ENCODE measurements around the gene TBX19.

DNA sequence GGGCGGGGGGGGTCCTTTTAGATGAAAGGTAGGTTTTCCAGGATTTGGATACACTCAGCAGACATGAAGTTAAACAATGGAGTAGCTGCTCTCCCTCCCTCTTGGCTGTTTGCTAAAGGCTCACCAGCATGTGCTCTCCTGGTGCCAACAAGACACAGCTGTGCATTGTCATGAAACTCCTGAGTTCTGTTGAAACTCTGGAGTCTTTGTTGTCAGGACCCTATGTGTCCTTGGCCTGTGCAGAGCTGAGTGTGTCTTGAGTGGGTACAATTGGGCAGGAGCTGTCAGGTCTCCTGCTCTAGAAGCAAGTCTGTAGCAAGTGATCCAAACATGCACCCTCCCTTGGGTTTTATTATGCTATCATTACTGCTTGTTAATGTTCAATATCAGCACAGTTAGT, 12.7 kb downstream of the TBX19 start:
- TF ChIP-seq, protein P1, sequence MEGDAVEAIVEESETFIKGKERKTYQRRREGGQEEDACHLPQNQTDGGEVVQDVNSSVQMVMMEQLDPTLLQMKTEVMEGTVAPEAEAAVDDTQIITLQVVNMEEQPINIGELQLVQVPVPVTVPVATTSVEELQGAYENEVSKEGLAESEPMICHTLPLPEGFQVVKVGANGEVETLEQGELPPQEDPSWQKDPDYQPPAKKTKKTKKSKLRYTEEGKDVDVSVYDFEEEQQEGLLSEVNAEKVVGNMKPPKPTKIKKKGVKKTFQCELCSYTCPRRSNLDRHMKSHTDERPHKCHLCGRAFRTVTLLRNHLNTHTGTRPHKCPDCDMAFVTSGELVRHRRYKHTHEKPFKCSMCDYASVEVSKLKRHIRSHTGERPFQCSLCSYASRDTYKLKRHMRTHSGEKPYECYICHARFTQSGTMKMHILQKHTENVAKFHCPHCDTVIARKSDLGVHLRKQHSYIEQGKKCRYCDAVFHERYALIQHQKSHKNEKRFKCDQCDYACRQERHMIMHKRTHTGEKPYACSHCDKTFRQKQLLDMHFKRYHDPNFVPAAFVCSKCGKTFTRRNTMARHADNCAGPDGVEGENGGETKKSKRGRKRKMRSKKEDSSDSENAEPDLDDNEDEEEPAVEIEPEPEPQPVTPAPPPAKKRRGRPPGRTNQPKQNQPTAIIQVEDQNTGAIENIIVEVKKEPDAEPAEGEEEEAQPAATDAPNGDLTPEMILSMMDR (conservative IDR thresholded peaks at IDR 0.05; ENCODE audit: low read length), result no peak
- no peak for TF ChIP-seq EZH2phosphoT487 (IDR thresholded peaks at IDR 0.05; ENCODE audit: borderline replicate concordance, low read depth, low read length)
